HUES48 (cell line): ENCODE results near the gene GPC6.

ENCODE experiments used
- H3K27ac ChIP-seq: one replicate; pipeline ENCODE4 v1.7.0; 2013; ENCODE audit warnings: low read depth, low read length, inconsistent platforms
- H3K27me3 ChIP-seq: 2 replicates; pipeline ENCODE4 v1.6.1; 2013; ENCODE audit warnings: mild to moderate bottlenecking, low read length; ENCODE audit not compliant: control insufficient read depth, insufficient read depth
- H3K36me3 ChIP-seq: 2 replicates; pipeline ENCODE4 v1.6.1; 2013; ENCODE audit warnings: low read length; ENCODE audit not compliant: control insufficient read depth, insufficient read depth
- H3K4me1 ChIP-seq: 2 replicates; pipeline ENCODE4 v1.6.1; 2013; ENCODE audit warnings: mild to moderate bottlenecking, low read length; ENCODE audit not compliant: control insufficient read depth, insufficient read depth
- H3K4me3 ChIP-seq: 2 replicates; pipeline ENCODE4 v1.5.1; 2013; ENCODE audit warnings: mild to moderate bottlenecking, low read depth, low read length
- H3K9ac ChIP-seq: 2 replicates; pipeline ENCODE4 v1.6.1; 2013; ENCODE audit warnings: mild to moderate bottlenecking, low read depth, low read length, moderate library complexity
- H3K9me3 ChIP-seq: 2 replicates; pipeline ENCODE4 v1.6.1; 2013; ENCODE audit warnings: low read length; ENCODE audit not compliant: control insufficient read depth, insufficient read depth

The GPC6 gene

GRCh38 chr13:93771227-93771626 lies 544.6 kb downstream of the GPC6 start:
- Histone ChIP-seq H3K27me3 (no peaks in the 10 kb centered on the region), H3K36me3 (no peaks in the 10 kb centered on the region), H3K4me3 (no peak overlapping the region), H3K9me3 (no peaks in the 10 kb centered on the region), H3K9ac (no peak overlapping the region), H3K27ac (no peak overlapping the region), H3K4me1 (peaks cover 8% of the 10 kb centered on the region)

DNA sequence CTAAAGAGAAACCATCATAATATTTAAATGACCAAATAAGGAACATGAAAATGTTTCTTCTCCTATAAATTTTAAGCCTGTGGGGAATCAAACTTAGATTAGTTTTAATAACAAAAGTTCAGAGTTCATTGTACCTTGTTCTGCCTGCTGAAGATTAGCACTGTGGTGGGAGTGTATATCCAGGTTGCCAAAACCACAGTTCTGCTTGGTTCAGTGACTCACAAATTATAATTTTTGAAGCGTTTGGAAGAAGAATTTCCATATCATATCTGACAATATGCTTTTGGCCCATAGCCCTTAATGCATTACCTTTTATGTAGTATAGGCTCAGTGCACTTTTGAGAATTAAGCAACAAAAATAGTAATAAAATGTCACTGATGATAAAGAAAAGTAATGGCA lies 545.2 kb downstream of the GPC6 start:
- Histone ChIP-seq H3K36me3 (no peaks in the 10 kb centered on the region), H3K27ac (no peak overlapping the region), H3K27me3 (no peaks in the 10 kb centered on the region)

DNA sequence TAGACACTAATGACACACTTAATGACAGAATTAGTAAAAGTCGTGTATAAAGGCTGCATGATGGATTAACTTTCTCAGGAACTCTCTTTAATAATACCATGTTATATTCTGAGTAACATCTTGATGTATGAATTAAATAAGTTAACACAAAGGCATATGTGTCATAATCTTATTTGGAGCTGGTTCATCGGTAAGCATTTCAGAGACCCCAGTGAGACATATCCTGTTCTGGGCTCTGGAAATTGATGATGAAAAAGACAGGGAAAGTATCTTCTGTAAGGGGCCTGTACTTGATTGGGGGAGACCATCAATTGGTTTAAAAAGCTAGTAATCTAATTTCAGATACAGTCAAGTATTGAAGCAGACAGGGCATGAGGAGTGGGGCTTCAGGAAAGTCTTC lies 547.9 kb downstream of the GPC6 start:
- peaks cover 23% of the 10 kb centered on the region for H3K4me1 ChIP-seq
- no peak overlapping the region for H3K9ac ChIP-seq
- no peak overlapping the region for H3K27ac ChIP-seq
- H3K9me3 ChIP-seq = no peaks in the 10 kb centered on the region
- H3K27me3 ChIP-seq = no peaks in the 10 kb centered on the region
- no peaks in the 10 kb centered on the region for H3K36me3 ChIP-seq
- no peak overlapping the region for H3K4me3 ChIP-seq

More for the DNA sequence above, 545.2 kb downstream of the GPC6 start:
- Histone ChIP-seq H3K9ac (no peak overlapping the region), H3K9me3 (no peaks in the 10 kb centered on the region), H3K4me3 (no peak overlapping the region), H3K4me1 (peaks cover 8% of the 10 kb centered on the region)

- peaks cover 23% of the 10 kb centered on the region for H3K4me1 ChIP-seq
- no peak overlapping the region for H3K4me3 ChIP-seq
- H3K9ac ChIP-seq = no peak overlapping the region
- no peaks in the 10 kb centered on the region for H3K36me3 ChIP-seq
- no peak overlapping the region for H3K27ac ChIP-seq
- H3K9me3 ChIP-seq = no peaks in the 10 kb centered on the region
- no peaks in the 10 kb centered on the region for H3K27me3 ChIP-seq
Observed at GRCh38 chr13:93775027-93775426, 548.4 kb downstream of the GPC6 start.

DNA sequence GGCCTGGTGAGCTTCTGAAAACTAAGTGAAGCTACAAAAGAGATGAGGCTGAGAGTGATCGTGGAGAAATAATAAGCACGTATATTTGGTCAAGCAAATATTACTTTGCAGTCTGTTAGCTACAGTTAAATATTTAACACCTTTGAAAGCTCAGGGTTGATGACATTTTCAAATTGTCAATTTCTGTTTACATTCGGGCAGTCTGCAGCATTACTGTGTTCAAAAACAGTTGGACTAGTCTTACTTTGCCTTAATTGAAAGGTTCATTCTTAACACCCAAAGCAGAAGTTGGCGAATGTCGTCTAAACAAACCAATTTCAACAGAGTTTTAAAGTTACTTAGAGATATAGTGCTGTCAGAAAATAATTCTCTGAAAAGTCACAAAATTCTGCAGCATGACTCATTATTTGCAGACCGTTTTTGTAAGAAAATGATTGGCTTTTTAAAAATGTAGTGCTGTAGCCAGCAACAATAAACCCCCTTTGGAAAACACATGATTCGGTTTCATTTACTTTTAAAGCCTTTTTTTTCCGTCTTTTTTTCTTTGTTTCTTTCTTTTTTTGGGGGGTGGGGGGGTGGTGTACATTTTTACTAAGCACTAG lies 549.0 kb downstream of the GPC6 start:
- peaks cover 22% of the 10 kb centered on the region for H3K4me1 ChIP-seq
- no peak overlapping the region for H3K9ac ChIP-seq
- H3K36me3 ChIP-seq = no peaks in the 10 kb centered on the region
- H3K9me3 ChIP-seq = no peaks in the 10 kb centered on the region
- H3K27ac ChIP-seq = no peak overlapping the region
- H3K27me3 ChIP-seq = no peaks in the 10 kb centered on the region
- H3K4me3 ChIP-seq = no peak overlapping the region

GRCh38 chr13:93776936-93777335 lies 550.3 kb downstream of the GPC6 start:
- H3K36me3 ChIP-seq = no peaks in the 10 kb centered on the region
- no peak overlapping the region for H3K27ac ChIP-seq
- H3K9me3 ChIP-seq = no peaks in the 10 kb centered on the region
- no peak overlapping the region for H3K4me3 ChIP-seq
- no peaks in the 10 kb centered on the region for H3K27me3 ChIP-seq
- no peak overlapping the region for H3K9ac ChIP-seq
- peaks cover 15% of the 10 kb centered on the region for H3K4me1 ChIP-seq

- H3K4me3 ChIP-seq = no peak overlapping the region
- no peaks in the 10 kb centered on the region for H3K36me3 ChIP-seq
- H3K27me3 ChIP-seq = no peaks in the 10 kb centered on the region
- no peak overlapping the region for H3K27ac ChIP-seq
- peaks cover 15% of the 10 kb centered on the region for H3K4me1 ChIP-seq
- H3K9ac ChIP-seq = no peak overlapping the region
- no peaks in the 10 kb centered on the region for H3K9me3 ChIP-seq
Observed at GRCh38 chr13:93777504-93777903, 550.9 kb downstream of the GPC6 start.

GRCh38 chr13:93778548-93778947 lies 551.9 kb downstream of the GPC6 start:
- Histone ChIP-seq H3K27me3 (no peaks in the 10 kb centered on the region), H3K4me3 (no peak overlapping the region), H3K36me3 (no peaks in the 10 kb centered on the region), H3K4me1 (peaks cover 15% of the 10 kb centered on the region), H3K9me3 (no peaks in the 10 kb centered on the region), H3K9ac (no peak overlapping the region), H3K27ac (no peak overlapping the region)

DNA sequence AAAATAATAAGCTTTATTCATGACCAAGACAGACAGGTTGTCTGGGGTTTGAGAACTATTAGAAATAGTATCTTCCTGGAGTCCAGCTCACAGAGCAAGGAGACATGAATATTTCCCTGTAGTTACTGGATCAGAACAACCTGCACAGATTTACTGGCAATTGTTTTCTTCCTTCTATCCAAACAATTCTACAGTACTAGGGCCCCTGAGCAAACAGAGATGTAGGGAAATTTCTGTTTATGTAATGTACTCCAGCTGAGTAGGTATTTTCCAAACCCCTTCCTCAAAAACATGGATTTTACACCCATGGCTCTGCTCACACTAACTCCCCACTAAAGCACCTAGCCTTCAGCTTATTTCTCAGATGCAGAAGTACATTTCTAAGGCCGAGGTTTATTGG lies 557.6 kb downstream of the GPC6 start:
- H3K9me3 ChIP-seq = no peaks in the 10 kb centered on the region
- H3K27ac ChIP-seq = no peak overlapping the region
- no peaks in the 10 kb centered on the region for H3K36me3 ChIP-seq
- no peaks in the 10 kb centered on the region for H3K27me3 ChIP-seq
- no peaks in the 10 kb centered on the region for H3K4me1 ChIP-seq
- no peak overlapping the region for H3K4me3 ChIP-seq
- H3K9ac ChIP-seq = no peak overlapping the region

DNA sequence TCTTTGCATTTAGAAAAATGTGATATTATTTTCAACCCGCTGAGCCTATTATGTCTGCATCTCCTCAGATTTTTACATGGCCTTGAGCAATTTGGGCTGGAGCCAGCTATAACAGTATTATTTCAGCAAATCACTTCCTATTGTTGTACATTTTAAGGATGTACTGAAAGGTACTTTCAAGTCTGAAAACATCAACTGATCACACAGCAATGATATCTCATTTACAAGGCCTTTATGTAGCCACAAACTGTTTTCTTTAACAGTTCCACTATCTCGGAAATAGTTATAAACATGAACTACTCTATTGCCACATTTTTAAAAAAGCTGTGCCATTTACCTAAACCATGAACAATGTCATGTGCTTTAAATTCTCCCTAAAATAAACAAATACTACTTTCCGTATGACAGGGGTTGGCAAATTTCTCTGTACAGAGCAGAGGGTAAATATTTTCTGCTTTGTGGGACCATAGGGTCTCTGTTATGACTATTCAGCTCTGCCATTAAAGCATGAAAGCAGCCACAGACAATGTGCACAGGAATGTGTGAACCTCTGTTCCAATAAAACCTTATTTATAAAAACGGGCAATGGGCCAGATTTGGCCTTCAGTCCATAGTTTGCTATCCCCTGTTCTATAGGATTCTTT lies 560.4 kb downstream of the GPC6 start:
- H3K36me3 ChIP-seq = no peaks in the 10 kb centered on the region
- H3K27me3 ChIP-seq = no peaks in the 10 kb centered on the region
- H3K9me3 ChIP-seq = no peaks in the 10 kb centered on the region
- H3K4me1 ChIP-seq = peaks cover 3% of the 10 kb centered on the region; the same call in 1 of the 2 replicates
- H3K27ac ChIP-seq = no peak overlapping the region
- H3K4me3 ChIP-seq = no peak overlapping the region
- no peak overlapping the region for H3K9ac ChIP-seq

GRCh38 chr13:93788456-93788855 lies 561.8 kb downstream of the GPC6 start:
- Histone ChIP-seq H3K4me1 (peaks cover 3% of the 10 kb centered on the region; the same call in 1 of the 2 replicates), H3K27me3 (no peaks in the 10 kb centered on the region), H3K9me3 (no peaks in the 10 kb centered on the region), H3K27ac (no peak overlapping the region), H3K36me3 (no peaks in the 10 kb centered on the region), H3K4me3 (no peak overlapping the region), H3K9ac (no peak overlapping the region)
